NCI-H82 treated with DMSO at 0.1 percent for 48 hours (cell line): ENCODE data around the gene MPZ.
"Not testable (repeated sequence)": the region's sequence is repeated elsewhere in the genome, so short reads cannot be mapped to it uniquely, and the experiment has no call there.

ENCODE experiments used
- DNase-seq: peaks from one replicate; lab custom pipeline; 2025; ENCODE audit not compliant: unreplicated experiment; lab: John Stamatoyannopoulos, UW

Gene MPZ

GRCh38 chr1:161257109-161257508 is 52.7 kb downstream of the MPZ start:
- DNase-seq = not testable (repeated sequence)

GRCh38 chr1:161255955-161256520 is 53.7 kb downstream of the MPZ start:
- DNase-seq = not testable (repeated sequence)

GRCh38 chr1:161255302-161255701 is 54.5 kb downstream of the MPZ start:
- not testable (repeated sequence) for DNase-seq
